Uterus (tissue), 4 donors: ENCODE data around the gene GPR63. TPM values are rescaled to one million over a fixed set of nuclear protein-coding genes. Genes with fewer than 3 reads are reported as not detected.

Experiments used
- DNase-seq, 2 donors: peaks; one replicate each; pipeline ENCODE4 v3.0.0-alpha.2; 2019 to 2020
- H3K27ac ChIP-seq, 2 donors: fragments of 200-600 bp; sonication (generic); 1 replicate in 1 of 2; 2 replicates in 1 of 2; pipeline ENCODE4 v1.5.1; 2016 to 2018
- H3K27me3 ChIP-seq, 2 donors: fragments of 200-600 bp; sonication (generic); one replicate each; pipeline ENCODE4 v1.5.1; 2018 to 2019; ENCODE audit warnings: control low read depth in 1 of 2
- H3K36me3 ChIP-seq, 2 donors: fragments of 200-600 bp; sonication (generic); one replicate each; pipeline ENCODE4 v1.5.1; 2019; ENCODE audit warnings: control low read depth in 1 of 2
- H3K4me1 ChIP-seq, 2 donors: fragments of 200-600 bp; sonication (generic); one replicate each; pipeline ENCODE4 v1.5.1; 2018 to 2019; ENCODE audit warnings: control low read depth in 1 of 2
- H3K4me3 ChIP-seq, 2 donors: fragments of 200-600 bp; sonication (generic); 1 replicate in 1 of 2; 2 replicates in 1 of 2; pipeline ENCODE4 v1.5.1; 2018 to 2019; ENCODE audit warnings: mild to moderate bottlenecking in 1 of 2
- H3K9me3 ChIP-seq, 2 donors: fragments of 200-600 bp; sonication (generic); one replicate each; pipeline ENCODE4 v1.5.1; 2019; ENCODE audit warnings: control low read depth in 1 of 2
- CTCF ChIP-seq, 4 experiments: fragments of 200-600 bp in 2 of 4; fragments of 450-650 bp in 2 of 4; sonication (generic) in 2 of 4; IDR thresholded peaks; one replicate each; pipeline ENCODE4 v1.5.1; 2016 to 2019; ENCODE audit warnings: antibody characterized with exemption in 4 of 4, mild to moderate bottlenecking in 2 of 4, moderate library complexity in 1 of 4
- POLR2A ChIP-seq, 2 donors: fragments of 450-650 bp; IDR thresholded peaks; one replicate each; pipeline ENCODE4 v1.6.1; 2016; ENCODE audit warnings: antibody characterized with exemption in 2 of 2, mild to moderate bottlenecking in 1 of 2, moderate library complexity in 1 of 2
- intact Hi-C: fragments of 100-400 bp; cut with DNase I; formaldehyde crosslinking; loops from one replicate; pipeline ENCODE4 v1.15.1; 2023; ENCODE audit warnings: low total_unique reads
- total RNA-seq, 4 donors: library from RNA; depleted of rRNA in 3 of 4; stranded (reverse); fragments of >200 nt in 3 of 4; gene quantifications; one replicate each; pipeline versions ENCODE4 v1.1.0 to v1.2.4, GENCODE V29; 2014 to 2023
- donor health status: DM: yes; HTN: yes; CAD: no.

GPR63 gene
- total RNA-seq, 4 donors from 2014 or later, result 0.26 to 5.5 (median 2.5) TPM

- Histone ChIP-seq H3K4me1 (no peaks in the 10 kb centered on the region), H3K27ac (no peak overlapping the region), H3K27me3 (no peaks in the 10 kb centered on the region), H3K4me3 (no peak overlapping the region), H3K9me3 (no peaks in the 10 kb centered on the region), H3K36me3 (no peaks in the 10 kb centered on the region)
- no peak for TF ChIP-seq POLR2A (IDR thresholded peaks at IDR 0.05)
- no peak for TF ChIP-seq CTCF (IDR thresholded peaks at IDR 0.05)
- DNase-seq, result no peak
- intact Hi-C loops, result no loop called here
Measured at GRCh38 chr6:96784650-96785049, 52.6 kb downstream of the GPR63 start.

- no peaks in the 10 kb centered on the region for H3K9me3 ChIP-seq
- no peak overlapping the region for H3K4me3 ChIP-seq
- intact Hi-C loops, result no loop called here
- no peaks in the 10 kb centered on the region for H3K27me3 ChIP-seq
- H3K36me3 ChIP-seq, result no peaks in the 10 kb centered on the region
- DNase-seq, result no peak
- no peaks in the 10 kb centered on the region for H3K4me1 ChIP-seq
- TF ChIP-seq POLR2A (IDR thresholded peaks at IDR 0.05), result no peak
- no peak for TF ChIP-seq CTCF (IDR thresholded peaks at IDR 0.05)
- H3K27ac ChIP-seq, result no peak overlapping the region
Measured at GRCh38 chr6:96783307-96783706, 54.0 kb downstream of the GPR63 start.

- TF ChIP-seq CTCF (IDR thresholded peaks at IDR 0.05), result no peak
- no peak for TF ChIP-seq POLR2A (IDR thresholded peaks at IDR 0.05)
Measured at GRCh38 chr6:96781557-96781956, 55.7 kb downstream of the GPR63 start.

GRCh38 chr6:96777113-96777512 is 60.2 kb downstream of the GPR63 start:
- no peak overlapping the region for H3K4me3 ChIP-seq
- no peak for DNase-seq
- H3K36me3 ChIP-seq, result no peaks in the 10 kb centered on the region
- no peak for TF ChIP-seq CTCF (IDR thresholded peaks at IDR 0.05)
- no peak for TF ChIP-seq POLR2A (IDR thresholded peaks at IDR 0.05)
- no peaks in the 10 kb centered on the region for H3K4me1 ChIP-seq
- no peak overlapping the region for H3K27ac ChIP-seq
- no peaks in the 10 kb centered on the region for H3K27me3 ChIP-seq
- no peaks in the 10 kb centered on the region for H3K9me3 ChIP-seq
- intact Hi-C loops, result no loop called here

More at GRCh38 chr6:96781557-96781956, 55.7 kb downstream of the GPR63 start:
- Histone ChIP-seq H3K9me3 (no peaks in the 10 kb centered on the region), H3K27ac (no peak overlapping the region), H3K27me3 (no peaks in the 10 kb centered on the region), H3K4me1 (no peaks in the 10 kb centered on the region), H3K36me3 (no peaks in the 10 kb centered on the region), H3K4me3 (no peak overlapping the region)
- intact Hi-C loops, result no loop called here
- no peak for DNase-seq

- no peak overlapping the region for H3K4me3 ChIP-seq
- TF ChIP-seq POLR2A (IDR thresholded peaks at IDR 0.05) (no peak), CTCF (IDR thresholded peaks at IDR 0.05) (no peak)
- no peaks in the 10 kb centered on the region for H3K4me1 ChIP-seq
- no peak overlapping the region for H3K27ac ChIP-seq
- no peak for DNase-seq
- intact Hi-C loops, result no loop called here
- no peaks in the 10 kb centered on the region for H3K36me3 ChIP-seq
- H3K9me3 ChIP-seq, result no peaks in the 10 kb centered on the region
- H3K27me3 ChIP-seq, result no peaks in the 10 kb centered on the region
Measured at GRCh38 chr6:96775727-96776400, 61.4 kb downstream of the GPR63 start.
